Stimulated activated CD4-positive, alpha-beta T cell treated with anti-CD3 and anti-CD28 coated beads, Interleukin-4, amount 100 ng/mL, for 24 hours (primary cell): Measurements from ENCODE around the gene HTT-AS.

ENCODE experiments used
- DNase-seq: peaks from one replicate; pipeline ENCODE4 v3.0.0-alpha.2; 2020

Gene HTT-AS

GRCh38 chr4:3047464-3048286, 26.7 kb downstream of the HTT-AS start:
- peak; percentile 71 for DNase-seq

GRCh38 chr4:3046623-3047022, 27.7 kb downstream of the HTT-AS start:
- no peak for DNase-seq

GRCh38 chr4:3046162-3046561, 28.2 kb downstream of the HTT-AS start:
- no peak for DNase-seq

- DNase-seq, result peak; percentile 57
Measured at GRCh38 chr4:3044870-3045819, 29.2 kb downstream of the HTT-AS start.

GRCh38 chr4:3043282-3044020, 30.9 kb downstream of the HTT-AS start:
- DNase-seq, result no peak

GRCh38 chr4:3042226-3042625, 32.1 kb downstream of the HTT-AS start:
- no peak for DNase-seq

GRCh38 chr4:3041192-3042142, 32.9 kb downstream of the HTT-AS start:
- DNase-seq, result peak; percentile 32

GRCh38 chr4:3040452-3041191, 33.7 kb downstream of the HTT-AS start:
- DNase-seq, result no peak

GRCh38 chr4:3039706-3040366, 34.5 kb downstream of the HTT-AS start:
- no peak for DNase-seq

GRCh38 chr4:3037957-3038461, 36.3 kb downstream of the HTT-AS start:
- DNase-seq, result no peak

GRCh38 chr4:3036131-3036952, 38.0 kb downstream of the HTT-AS start:
- DNase-seq, result no peak

- DNase-seq, result no peak
Measured at GRCh38 chr4:3035674-3036073, 38.7 kb downstream of the HTT-AS start.

- no peak for DNase-seq
Measured at GRCh38 chr4:3035249-3035648, 39.1 kb downstream of the HTT-AS start.

- DNase-seq, result no peak
Measured at GRCh38 chr4:3034231-3034630, 40.1 kb downstream of the HTT-AS start.

- no peak for DNase-seq
Measured at GRCh38 chr4:3031357-3032082, 42.8 kb downstream of the HTT-AS start.

- no peak for DNase-seq
Measured at GRCh38 chr4:3030566-3031356, 43.6 kb downstream of the HTT-AS start.

- no peak for DNase-seq
Measured at GRCh38 chr4:3029464-3029863, 44.9 kb downstream of the HTT-AS start.

- no peak for DNase-seq
Measured at GRCh38 chr4:3026540-3026939, 47.8 kb downstream of the HTT-AS start.
